Heart left ventricle (tissue), 13 donors: ENCODE results near the gene RANBP17.

Experiments used
- POLR2A ChIP-seq, 2 donors: fragments of 450-650 bp; IDR thresholded peaks; one replicate each; pipeline ENCODE4 v1.6.1; 2017; ENCODE audit warnings: antibody characterized with exemption in 2 of 2, mild to moderate bottlenecking in 2 of 2, moderate library complexity in 2 of 2
- TF ChIP-seq, protein P1 (sequence below), 12 donors: fragments of 200-600 bp; sonication (generic) in 4 of 12; IDR thresholded peaks; one replicate each; pipeline versions ENCODE4 v1.5.0 to v1.8.0; 2018 to 2022; ENCODE audit warnings: antibody characterized with exemption in 12 of 12, mild to moderate bottlenecking in 5 of 12
- donor health status: ischemic (EF 13 %, LVEDD 7.1; RV severe dilation, severe dysfunction).
- donor health status: DM: no; HTN: yes; CAD: no.
- donor health status: DM: no; HTN: no; CAD: no.
- donor health status: ischemic (EF 25% LVEDD 6.9; RV normal size, moderate dysfunction).
- donor health status: ischemic (EF 25% LVEDD 5.7; RV mildly dilated, moderate dysfunction).
- donor health status: ischemic (EF 35%, LVEDD 5.7; RV mildly dilated, moderate dysfunction).
- donor health status: nonischemic (EF 11% LVEDD 7.7; RV severe dilation, severe dysfunction).
- donor health status: DM: yes; HTN: yes; CAD: no.
- donor health status: PGD.
- donor health status: ischemic (EF 29% LVEDD 5.4; RV normal size, mild dysfunction).
- donor health status: nonischemic (EF 23%, LVEDD 6.1; RV moderate dilation, normal function).

DNA sequence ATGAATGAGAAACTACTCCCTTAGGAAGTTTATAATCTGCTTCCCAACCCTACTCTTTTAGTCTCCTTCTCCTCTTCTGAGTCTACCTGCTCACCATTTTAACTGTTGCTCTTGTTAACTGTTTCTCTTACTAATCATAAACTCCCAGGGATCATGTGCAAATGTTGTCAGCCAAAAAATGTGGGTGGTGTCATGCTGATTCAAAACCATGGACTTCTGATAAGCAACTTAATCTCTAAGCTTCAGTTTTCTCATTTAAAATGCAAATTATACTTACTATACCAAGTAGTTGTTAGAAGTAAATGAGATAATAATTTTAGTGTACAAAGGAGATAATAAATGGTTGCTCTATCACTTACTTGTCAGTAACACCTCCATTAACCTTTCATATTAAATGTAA is 401.4 kb downstream of the RANBP17 start:
- TF ChIP-seq, protein P1, sequence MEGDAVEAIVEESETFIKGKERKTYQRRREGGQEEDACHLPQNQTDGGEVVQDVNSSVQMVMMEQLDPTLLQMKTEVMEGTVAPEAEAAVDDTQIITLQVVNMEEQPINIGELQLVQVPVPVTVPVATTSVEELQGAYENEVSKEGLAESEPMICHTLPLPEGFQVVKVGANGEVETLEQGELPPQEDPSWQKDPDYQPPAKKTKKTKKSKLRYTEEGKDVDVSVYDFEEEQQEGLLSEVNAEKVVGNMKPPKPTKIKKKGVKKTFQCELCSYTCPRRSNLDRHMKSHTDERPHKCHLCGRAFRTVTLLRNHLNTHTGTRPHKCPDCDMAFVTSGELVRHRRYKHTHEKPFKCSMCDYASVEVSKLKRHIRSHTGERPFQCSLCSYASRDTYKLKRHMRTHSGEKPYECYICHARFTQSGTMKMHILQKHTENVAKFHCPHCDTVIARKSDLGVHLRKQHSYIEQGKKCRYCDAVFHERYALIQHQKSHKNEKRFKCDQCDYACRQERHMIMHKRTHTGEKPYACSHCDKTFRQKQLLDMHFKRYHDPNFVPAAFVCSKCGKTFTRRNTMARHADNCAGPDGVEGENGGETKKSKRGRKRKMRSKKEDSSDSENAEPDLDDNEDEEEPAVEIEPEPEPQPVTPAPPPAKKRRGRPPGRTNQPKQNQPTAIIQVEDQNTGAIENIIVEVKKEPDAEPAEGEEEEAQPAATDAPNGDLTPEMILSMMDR (IDR thresholded peaks at IDR 0.05) = no peak
- no peak for TF ChIP-seq POLR2A (IDR thresholded peaks at IDR 0.05)
